Measurements from ENCODE around the gene MREG. TPM values are rescaled to one million over a fixed set of nuclear protein-coding genes. Genes with fewer than 3 reads are reported as not detected.
A peak's percentile ranks its signal among the peaks of the same experiment; 100 is the strongest.
"Not testable (repeated sequence)": the region's sequence is repeated elsewhere in the genome, so short reads cannot be mapped to it uniquely, and the experiment has no call there.

Gene MREG
- polyA plus RNA-seq, 3 donors = 16.1 to 19.7 (median 17.6) TPM

DNA sequence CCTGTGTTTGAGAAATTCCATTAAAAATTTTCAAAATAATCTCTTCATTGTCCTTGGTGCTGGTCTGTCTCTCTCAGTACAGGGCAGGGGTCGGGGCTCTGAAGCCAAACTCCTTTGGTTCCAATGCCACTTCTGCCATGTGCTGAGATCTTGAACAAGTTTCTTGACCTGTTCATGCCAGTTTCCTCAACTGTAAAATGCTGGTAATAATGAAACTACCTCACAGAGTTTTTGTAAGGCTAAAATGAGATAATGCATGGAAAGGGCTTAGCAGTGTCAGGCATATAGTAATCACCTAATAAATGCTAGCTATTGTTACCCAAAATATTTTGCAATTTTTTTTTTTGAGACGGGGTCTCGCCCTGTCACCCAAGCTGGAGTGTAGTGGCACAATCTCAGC, 16.9 kb upstream of the MREG start:
- no peak for DNase-seq (ENCODE audit: extremely low read depth in 1 of 11, low read depth in 9 of 11, low spot score in 4 of 11)

DNA sequence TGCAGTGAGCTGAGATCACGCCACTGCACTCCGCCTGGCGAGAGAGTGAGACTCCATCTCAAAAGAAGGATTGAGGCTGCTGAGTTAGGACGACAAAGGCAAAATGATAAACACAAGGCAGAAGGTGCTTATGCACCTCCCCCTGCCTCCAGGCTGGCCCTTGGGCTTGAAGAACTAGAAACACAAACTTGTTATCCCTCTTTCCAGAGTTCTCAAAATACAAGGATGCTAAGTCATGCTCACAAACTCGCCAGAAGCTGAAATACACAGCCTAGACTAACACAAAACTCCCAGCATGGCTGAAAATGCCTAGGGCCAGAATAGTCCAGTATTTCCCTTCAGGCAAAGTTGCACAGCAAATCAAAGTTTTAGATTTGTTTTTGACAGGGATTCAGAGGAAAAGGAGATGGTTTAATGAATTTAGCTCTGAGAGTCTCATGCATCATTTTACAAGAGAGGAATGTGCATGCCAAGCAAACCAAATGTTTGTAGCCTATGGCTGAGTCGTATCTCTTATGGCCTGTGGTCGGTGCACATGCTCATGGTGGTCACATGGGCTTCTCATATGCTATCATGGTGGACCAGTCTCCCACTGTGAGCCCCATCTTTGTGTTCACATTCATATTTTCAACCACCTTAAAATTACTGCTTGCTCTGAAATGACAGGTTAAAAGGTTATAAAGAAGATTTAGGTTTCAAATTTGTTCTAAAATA, 16.2 kb upstream of the MREG start:
- no peak for DNase-seq (ENCODE audit: extremely low read depth in 1 of 11, low read depth in 9 of 11, low spot score in 4 of 11)

DNA sequence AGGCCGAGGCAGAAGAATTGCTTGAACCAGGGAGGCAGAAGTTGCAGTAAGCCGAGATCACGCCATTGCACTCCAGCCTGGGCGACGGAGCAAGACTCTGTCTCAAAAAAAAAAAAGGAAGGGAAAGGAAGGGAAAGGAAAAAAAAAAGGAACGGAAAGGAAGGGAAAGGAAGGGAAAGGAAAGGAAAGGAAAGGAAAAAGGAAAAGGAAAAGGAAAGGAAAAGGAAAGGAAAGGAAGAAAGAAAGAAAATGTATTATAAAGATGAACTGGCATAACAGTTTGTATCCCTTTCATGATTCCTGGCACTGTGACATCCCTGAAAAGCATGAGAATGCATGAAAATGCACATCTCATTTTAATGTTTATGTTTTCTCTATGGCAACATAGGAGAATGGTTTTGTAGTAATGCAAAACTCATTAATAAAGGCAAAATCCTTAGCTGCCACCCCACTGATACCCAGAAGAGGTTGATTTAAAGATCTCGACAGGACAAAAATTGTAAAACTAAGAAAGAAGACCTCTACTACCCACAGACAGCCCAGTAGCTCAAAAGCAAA, 11.5 kb upstream of the MREG start:
- no peak for DNase-seq (ENCODE audit: extremely low read depth in 1 of 11, low read depth in 9 of 11, low spot score in 4 of 11)

GRCh38 chr2:216023055-216023648, 9.8 kb upstream of the MREG start:
- DNase-seq (ENCODE audit: extremely low read depth in 1 of 11, low read depth in 9 of 11, low spot score in 4 of 11) = peak in 1 of 11 donors; percentile 41

GRCh38 chr2:216021768-216022565, 8.6 kb upstream of the MREG start:
- no peak for DNase-seq (ENCODE audit: extremely low read depth in 1 of 11, low read depth in 9 of 11, low spot score in 4 of 11)

DNA sequence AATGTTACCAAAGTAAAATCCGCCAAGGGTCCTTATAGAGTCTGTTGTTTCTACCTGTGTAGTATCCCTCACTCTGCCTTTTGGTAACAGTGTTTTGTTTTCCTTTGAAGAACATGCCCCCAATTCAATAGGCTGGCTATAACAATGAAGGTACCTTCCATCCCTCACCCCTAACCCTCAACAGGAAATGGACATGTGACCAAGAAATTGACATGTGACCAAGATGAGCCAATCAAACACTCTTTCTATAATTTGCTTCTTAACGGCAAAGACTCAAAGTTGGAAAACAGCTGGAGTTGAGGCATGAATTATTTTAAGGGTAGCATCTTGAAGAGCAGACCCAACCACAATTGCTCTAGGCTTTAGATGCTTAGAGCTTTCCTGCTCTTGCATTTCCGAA, 5.4 kb upstream of the MREG start:
- no peak for DNase-seq (ENCODE audit: extremely low read depth in 1 of 11, low read depth in 9 of 11, low spot score in 4 of 11)

DNA sequence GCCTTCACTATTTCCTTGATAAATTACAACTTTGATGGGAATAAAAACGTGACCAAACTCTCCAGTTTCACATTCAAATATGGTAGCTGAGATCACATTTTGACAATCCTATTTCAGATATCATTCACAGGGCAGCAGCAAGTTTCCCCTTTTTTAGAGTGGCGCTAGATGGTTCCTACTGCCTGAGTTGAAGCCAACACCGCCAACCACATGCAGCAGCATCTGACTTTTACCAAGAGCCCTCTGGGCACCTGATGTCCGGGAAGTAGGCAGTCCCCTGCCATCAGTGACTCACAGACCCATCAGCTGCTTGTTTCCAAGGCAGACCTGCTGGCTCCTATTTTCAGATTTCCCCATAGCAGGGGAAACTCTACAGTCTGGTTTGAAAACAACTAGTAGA, 4.0 kb upstream of the MREG start:
- no peak for DNase-seq (ENCODE audit: extremely low read depth in 1 of 11, low read depth in 9 of 11, low spot score in 4 of 11)

DNA sequence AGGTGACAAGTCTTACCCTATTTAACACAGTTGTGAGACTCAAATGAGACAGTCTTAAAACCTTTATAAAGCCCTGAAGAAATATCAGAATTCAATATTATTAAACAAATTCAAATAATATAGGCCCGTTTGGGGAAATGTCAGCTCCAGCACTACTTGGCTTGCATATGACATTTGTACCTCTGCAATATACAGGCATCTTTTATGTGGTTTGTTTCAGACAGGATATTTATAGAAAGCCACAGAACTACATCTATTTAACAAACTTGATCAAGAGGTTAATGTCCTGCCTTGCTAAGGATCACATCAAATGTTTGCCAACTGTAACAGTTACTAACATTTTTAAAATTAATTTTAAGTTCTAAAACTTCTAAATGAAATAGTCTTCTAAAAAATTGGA, 3.2 kb upstream of the MREG start:
- no peak for DNase-seq (ENCODE audit: extremely low read depth in 1 of 11, low read depth in 9 of 11, low spot score in 4 of 11)

DNA sequence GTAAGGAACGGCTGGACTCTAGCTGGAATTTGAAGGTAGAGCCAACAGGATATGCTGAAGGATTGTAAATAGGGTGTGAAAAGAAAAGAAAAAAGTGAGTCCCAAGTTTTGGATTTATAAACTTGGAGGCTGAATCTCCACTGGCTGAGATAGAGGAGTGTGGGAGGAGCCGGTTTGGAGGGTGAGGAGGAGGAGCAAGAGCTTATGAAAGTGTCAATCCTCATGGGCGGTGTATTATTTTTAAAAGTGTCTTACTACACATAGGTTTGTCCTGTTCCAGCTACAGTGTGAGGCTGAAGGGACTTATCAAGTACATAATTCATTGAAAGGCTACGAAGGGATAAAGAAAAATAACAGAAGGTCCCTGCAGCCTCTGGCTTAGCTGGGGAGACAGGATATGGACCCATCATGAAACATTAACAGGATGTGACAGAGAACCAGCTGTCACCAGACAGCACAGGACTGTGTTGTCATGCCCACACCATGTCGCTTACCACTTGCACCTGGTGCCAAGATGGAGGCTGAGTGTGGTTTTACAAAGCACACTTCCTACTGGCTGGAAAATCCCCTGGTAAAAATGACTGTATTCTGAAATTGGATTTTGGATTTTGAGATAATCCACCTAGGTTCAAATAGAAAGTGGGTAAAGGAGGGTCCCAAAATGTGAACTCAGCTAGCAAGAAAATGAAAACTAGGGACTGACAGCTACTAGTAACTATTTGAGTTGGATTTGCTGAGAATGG, 2.5 kb upstream of the MREG start:
- DNase-seq (ENCODE audit: extremely low read depth in 1 of 11, low read depth in 9 of 11, low spot score in 4 of 11) = no peak

DNA sequence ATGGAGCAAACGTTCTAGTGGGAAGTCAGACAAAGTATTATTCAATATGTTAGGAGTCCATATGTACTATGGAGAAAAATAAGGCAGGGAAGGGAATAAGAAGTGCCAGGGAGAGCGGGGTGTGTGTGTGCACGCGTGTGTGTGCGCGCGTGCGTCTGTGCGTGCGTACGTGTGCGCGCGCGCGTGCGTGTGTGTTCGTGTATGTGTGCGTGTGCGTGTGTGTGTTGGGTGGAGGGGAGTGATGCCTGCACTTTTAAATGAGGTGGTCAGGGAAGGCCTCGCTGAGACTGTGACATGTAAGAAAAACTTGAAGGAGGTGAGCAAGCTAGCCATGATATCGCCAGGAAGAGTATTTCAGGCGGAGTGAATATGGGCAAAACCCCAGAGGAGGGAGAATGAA, 1.6 kb upstream of the MREG start:
- no peak for DNase-seq (ENCODE audit: extremely low read depth in 1 of 11, low read depth in 9 of 11, low spot score in 4 of 11)

GRCh38 chr2:216014006-216014405, 655 bp upstream of the MREG start:
- DNase-seq (ENCODE audit: extremely low read depth in 1 of 11, low read depth in 9 of 11, low spot score in 4 of 11) = no peak

DNA sequence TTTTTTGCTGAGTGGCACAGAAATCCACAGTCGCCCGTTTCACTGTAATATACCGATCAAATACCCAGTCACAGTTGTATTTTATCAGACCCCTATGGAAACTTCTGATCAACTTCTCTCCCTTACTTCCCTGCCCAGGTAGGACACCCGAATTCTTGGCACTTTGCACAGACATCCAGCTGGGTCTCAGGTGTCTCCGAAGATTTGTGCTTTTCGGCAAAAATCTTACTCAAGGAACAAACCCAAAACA, 596 bp downstream of the MREG start:
- DNase-seq (ENCODE audit: extremely low read depth in 1 of 11, low read depth in 9 of 11, low spot score in 4 of 11) = no peak

- DNase-seq (ENCODE audit: extremely low read depth in 1 of 11, low read depth in 9 of 11, low spot score in 4 of 11) = peak in 3 of 11 donors; percentile 29 to 37 (median 31)
Observed at GRCh38 chr2:216012133-216012829, 1.1 kb downstream of the MREG start.

- DNase-seq (ENCODE audit: extremely low read depth in 1 of 11, low read depth in 9 of 11, low spot score in 4 of 11) = not testable (repeated sequence)
Observed at GRCh38 chr2:216009215-216009614, 4.1 kb downstream of the MREG start.

DNA sequence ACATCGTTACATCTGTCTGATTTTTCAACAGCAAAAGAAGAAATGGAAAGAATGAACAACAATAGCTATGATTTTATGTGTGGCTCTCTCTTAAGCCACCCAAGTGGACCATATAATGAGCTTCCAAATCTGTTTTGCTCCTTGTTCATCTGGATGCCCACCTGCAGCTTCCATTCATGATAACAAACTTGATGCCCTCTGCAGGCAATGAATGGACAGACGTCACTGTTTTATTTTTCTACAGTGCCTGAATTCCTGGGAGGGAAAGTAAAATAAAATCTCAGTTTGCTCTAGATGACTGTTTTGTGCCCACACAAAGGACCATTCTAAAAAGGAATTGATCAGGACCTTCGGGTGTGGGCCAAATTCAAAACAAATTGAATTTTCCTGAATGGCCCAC, 5.0 kb downstream of the MREG start:
- no peak for DNase-seq (ENCODE audit: extremely low read depth in 1 of 11, low read depth in 9 of 11, low spot score in 4 of 11)

DNA sequence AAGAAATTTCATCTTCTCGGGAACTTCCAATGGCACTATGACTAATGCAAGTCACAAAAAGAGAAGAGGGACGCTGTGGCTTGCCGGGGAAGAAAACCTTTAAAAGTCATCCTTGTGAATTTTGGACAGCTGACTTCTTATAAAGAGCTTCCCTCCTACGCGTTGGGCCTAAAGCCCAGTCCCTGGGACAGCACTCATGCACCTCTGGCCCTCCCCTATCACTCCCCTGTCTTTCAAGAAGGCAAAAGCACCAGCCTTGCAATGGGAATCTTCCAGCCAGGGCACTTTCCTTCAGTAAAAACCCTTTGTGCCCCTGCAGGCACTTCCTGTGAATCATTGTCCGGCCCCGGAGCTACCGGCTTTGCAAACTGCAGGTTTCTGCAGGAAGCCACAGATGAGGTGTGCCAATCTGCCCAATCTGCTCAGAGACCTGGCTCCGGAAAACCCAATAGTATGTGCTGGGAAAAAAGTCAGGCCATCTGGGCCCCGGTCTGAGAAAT, 7.1 kb downstream of the MREG start:
- no peak for DNase-seq (ENCODE audit: extremely low read depth in 1 of 11, low read depth in 9 of 11, low spot score in 4 of 11)

GRCh38 chr2:216004697-216005283, 8.6 kb downstream of the MREG start:
- no peak for DNase-seq (ENCODE audit: extremely low read depth in 1 of 11, low read depth in 9 of 11, low spot score in 4 of 11)

GRCh38 chr2:216003876-216004696, 9.3 kb downstream of the MREG start:
- no peak for DNase-seq (ENCODE audit: extremely low read depth in 1 of 11, low read depth in 9 of 11, low spot score in 4 of 11)

Data from renal cortex interstitium (tissue), 11 donors.